CD4-positive, alpha-beta T cell treated with Interleukin-1 beta for 1 hour (primary cell): ENCODE results near the gene MYO5A.

ENCODE experiments used
- DNase-seq, 2 donors: peaks; one replicate each; pipeline ENCODE4 v3.0.0-alpha.2; 2020 to 2022

The MYO5A gene

GRCh38 chr15:52360229-52361203, 168.2 kb downstream of the MYO5A start:
- no peak for DNase-seq

GRCh38 chr15:52359722-52360121, 169.0 kb downstream of the MYO5A start:
- DNase-seq, result no peak

- no peak for DNase-seq
Measured at GRCh38 chr15:52357949-52358348, 170.7 kb downstream of the MYO5A start.

GRCh38 chr15:52352086-52352485, 176.6 kb downstream of the MYO5A start:
- DNase-seq, result no peak

- no peak for DNase-seq
Measured at GRCh38 chr15:52351206-52351908, 177.3 kb downstream of the MYO5A start.

GRCh38 chr15:52350423-52350822, 178.3 kb downstream of the MYO5A start:
- DNase-seq, result no peak

- DNase-seq, result no peak
Measured at GRCh38 chr15:52349052-52349700, 179.5 kb downstream of the MYO5A start.

- no peak for DNase-seq
Measured at GRCh38 chr15:52348056-52348745, 180.5 kb downstream of the MYO5A start.

- no peak for DNase-seq
Measured at GRCh38 chr15:52344592-52344991, 184.1 kb downstream of the MYO5A start.

GRCh38 chr15:52343831-52344230, 184.8 kb downstream of the MYO5A start:
- DNase-seq, result no peak

- no peak for DNase-seq
Measured at GRCh38 chr15:52340093-52340492, 188.6 kb downstream of the MYO5A start.

- DNase-seq, result no peak
Measured at GRCh38 chr15:52338891-52339290, 189.8 kb downstream of the MYO5A start.

GRCh38 chr15:52338058-52338457, 190.6 kb downstream of the MYO5A start:
- DNase-seq, result no peak

GRCh38 chr15:52337198-52337853, 191.4 kb downstream of the MYO5A start:
- DNase-seq, result no peak

- DNase-seq, result no peak
Measured at GRCh38 chr15:52336529-52336928, 192.2 kb downstream of the MYO5A start.

GRCh38 chr15:52334491-52335160, 194.1 kb downstream of the MYO5A start:
- no peak for DNase-seq

- DNase-seq, result peak; percentile 50 to 77
Measured at GRCh38 chr15:52331490-52332240, 197.0 kb downstream of the MYO5A start.

- no peak for DNase-seq
Measured at GRCh38 chr15:52329987-52330386, 198.7 kb downstream of the MYO5A start.

- no peak for DNase-seq
Measured at GRCh38 chr15:52329150-52329549, 199.5 kb downstream of the MYO5A start.

- DNase-seq, result no peak
Measured at GRCh38 chr15:52328680-52329079, 200.0 kb downstream of the MYO5A start.

GRCh38 chr15:52326756-52327155, 201.9 kb downstream of the MYO5A start:
- no peak for DNase-seq
